ENCODE measurements around the gene FAM204A.
A peak's percentile ranks its signal among the peaks of the same experiment; 100 is the strongest.

Gene FAM204A

DNA sequence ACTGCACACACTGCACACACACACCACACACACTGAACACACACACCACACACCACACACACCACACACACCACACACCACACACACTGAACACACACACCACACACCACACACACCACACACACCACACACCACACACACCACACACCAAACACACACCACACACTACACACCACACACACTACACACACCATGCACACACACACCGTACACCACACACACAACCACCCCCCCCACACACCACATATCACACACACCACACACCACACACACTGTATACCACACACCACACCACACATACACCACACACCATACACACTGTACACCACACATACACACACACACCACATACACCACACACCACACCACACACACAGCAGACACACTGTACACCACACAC, 59.5 kb downstream of the FAM204A start:
- DNase-seq (ENCODE audit: low spot score) (no peak), FAIRE-seq (no peak)

DNA sequence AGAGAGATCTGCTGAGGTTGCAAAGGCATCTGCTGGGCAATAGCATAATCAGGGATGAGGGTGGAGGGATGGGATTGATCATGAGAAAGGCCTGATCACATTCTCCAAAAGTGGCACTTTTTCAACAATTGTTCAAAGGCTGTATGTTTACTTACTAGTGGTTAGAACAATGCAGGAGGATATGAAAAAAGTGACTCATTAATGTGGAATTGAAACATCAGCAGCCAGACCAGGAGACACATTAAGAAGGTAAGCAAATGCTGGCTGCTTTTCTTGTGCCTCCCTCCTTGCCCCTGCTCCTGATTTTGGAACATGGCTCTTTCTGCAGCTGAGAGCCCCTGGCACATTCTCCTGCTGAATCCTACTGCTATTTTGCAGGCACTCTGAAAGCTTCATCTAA, 63.5 kb downstream of the FAM204A start:
- no peak for DNase-seq (ENCODE audit: low spot score)
- FAIRE-seq = no peak

DNA sequence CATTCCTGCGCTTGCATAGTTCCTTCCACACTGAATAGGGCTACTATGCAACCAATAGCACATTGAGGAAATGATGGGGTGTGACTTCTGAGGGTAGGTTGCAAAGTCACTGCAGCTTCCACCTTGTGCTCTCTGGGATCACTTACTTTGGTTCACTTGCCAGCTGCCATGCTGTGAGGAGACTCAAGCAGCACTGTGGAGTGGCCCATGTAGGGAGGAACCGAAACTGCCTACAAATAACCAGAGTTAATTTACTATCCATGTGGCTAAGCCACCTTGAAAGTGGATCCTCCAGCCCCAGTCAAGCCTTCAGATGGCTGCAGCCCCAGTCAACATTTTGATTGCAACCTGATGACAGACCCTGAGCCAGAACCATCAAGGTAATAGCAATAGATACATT, 64.3 kb downstream of the FAM204A start:
- FAIRE-seq = no peak

DNA sequence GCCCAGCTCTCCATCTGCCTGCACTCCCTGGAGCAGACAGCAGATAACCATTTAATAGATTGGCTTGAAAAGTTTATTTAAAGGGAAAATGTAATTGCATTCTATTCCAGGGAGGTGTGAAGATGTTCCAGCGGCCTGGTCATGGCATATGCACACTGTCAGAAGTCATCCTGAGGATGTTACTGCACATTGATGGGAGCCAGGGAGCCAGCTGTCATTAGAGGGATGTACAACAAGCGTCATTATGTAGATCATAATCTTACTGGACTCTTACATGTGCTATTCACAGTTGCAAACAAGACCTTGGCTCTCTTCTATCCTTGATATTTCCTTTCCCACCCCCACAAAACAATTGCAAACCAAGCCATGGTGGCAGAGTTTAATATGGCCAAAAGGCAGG, 65.4 kb downstream of the FAM204A start:
- FAIRE-seq (no peak), DNase-seq (ENCODE audit: low spot score) (no peak)

More for the DNA sequence above, 64.3 kb downstream of the FAM204A start:
- DNase-seq (ENCODE audit: low spot score) = no peak

DNA sequence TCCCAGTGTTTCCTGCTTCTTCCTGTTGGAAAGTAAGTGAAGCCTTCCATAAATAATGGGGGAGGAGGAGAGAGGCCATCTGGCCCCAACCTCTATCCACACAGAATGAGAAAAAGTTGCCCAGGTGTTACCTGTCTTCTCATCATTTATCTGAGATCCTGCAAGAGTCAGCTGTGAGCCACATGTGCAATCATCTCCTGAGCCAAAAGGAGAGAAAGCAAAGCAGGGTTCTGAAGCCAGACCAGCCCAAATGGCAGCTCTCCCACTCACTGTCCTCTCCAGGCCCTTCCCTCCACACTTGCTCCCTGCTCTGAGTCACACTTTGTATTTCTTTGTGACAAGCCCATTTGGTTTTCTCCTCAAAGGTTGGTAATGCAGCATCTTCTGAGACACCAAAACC, 65.9 kb downstream of the FAM204A start:
- no peak for DNase-seq (ENCODE audit: low spot score)
- no peak for FAIRE-seq

DNA sequence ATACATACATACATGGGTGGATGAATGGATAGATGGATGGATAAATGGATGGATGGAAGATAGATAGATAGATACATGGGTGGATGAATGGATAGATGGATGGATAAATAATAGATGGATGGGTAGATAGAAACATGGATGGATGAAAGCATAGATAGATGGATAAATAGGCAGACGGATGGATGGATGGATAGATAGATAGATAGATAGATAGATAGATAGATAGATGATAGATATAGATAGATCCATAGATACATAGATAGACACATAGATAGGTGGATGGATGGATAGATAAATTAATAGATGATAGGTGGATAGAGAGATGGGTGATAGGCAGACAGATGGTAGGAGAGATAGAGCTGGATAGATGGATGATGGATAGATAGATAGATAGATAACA, 68.5 kb downstream of the FAM204A start:
- FAIRE-seq (no peak), DNase-seq (ENCODE audit: low spot score) (no peak)

DNA sequence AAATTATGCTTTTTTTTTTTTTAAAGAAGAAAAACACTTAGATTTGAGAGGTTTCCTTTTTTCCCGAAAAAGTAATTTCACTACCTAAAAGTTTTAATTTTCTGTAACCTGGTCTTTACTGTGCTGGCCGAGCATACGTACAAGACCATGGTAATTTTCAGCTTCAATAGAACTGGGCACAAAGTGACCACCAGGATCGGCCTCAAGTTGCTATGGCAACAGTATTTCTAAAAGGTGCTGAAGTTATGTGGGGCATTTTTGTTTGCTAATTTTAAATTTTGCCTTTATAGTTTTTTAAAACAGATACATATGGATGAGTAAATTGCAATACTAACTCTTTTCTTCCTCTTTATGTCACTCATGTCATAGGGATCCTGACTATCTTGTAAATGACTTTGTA, 69.4 kb downstream of the FAM204A start:
- no peak for FAIRE-seq
- DNase-seq (ENCODE audit: low spot score) = no peak

DNA sequence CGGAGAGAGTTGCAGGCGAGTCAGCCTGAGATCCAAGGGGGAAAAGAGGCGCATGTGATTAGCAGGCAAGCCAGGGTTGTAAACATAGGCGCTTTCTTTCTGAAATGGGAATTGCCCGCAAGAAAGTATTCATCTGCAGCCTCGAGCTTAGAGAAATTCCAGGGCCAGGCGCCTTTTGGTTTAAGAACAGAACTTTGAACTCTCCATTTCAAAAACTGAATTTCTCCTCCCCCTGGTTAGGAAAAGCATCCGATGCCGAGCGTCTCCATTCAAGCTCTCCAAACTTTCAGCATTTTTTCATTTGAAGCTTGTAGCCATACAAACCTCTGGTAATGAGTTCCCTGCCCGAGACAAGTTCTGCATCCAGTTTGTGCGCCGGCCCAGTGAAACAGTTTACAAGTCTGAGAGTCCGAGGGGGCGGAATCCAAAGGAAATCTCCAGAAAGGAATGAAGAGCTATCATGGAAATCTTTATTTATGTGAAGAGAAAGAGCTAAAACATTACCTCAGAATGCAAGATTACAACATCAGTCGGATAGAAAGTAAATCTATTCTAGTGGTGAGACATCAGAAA, 69.9 kb downstream of the FAM204A start:
- no peak for FAIRE-seq
- DNase-seq (ENCODE audit: low spot score) = no peak

DNA sequence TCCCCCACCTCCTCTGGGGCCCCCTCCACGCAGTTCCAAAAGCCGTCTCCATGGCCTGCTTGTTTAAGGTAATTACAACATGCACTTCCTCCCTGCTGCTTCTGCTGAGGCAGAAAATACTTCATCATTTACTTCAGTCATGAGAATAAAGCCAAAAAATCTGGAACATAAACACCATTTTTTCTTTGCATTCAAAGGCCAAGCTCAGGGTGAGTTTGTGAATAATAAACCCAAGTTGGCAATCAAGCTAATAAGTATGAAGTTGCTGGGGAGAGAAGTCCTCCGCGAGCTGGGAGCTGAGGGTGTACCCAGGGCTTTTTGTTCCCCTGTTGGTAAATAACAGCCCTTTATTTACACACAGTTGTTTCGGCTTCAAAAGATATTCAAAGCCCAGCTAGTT, 70.5 kb downstream of the FAM204A start:
- FAIRE-seq (no peak), DNase-seq (ENCODE audit: low spot score) (no peak)

DNA sequence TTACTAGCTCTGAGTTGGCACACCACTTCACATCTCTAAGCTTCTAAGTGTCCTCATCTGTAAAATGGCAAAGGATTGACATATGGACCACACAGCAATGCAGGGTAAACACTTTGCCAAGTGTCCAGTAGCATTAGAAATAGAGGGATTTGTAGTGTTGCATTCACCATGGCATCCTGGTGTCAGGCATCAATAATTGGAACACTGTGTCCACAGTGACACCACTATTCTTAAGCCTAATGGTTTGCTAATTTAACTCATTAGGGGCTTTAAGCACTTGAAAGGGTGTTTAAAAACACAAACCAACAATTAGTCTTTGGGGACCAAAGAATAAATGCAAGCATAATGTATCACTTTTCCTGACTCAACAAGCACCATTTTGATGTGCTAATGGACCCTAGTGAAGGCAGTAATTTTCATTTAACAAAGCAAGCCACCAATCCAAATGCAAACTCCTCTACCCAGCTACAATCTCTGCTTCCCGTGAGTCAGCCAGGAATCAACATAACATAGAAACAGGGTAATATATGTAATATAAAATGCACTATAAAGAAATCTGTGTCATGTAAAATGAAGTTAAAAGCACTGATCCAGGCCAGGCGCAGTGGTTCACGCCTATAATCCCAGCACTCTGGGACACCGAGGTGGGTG, 75.9 kb downstream of the FAM204A start:
- no peak for FAIRE-seq

DNA sequence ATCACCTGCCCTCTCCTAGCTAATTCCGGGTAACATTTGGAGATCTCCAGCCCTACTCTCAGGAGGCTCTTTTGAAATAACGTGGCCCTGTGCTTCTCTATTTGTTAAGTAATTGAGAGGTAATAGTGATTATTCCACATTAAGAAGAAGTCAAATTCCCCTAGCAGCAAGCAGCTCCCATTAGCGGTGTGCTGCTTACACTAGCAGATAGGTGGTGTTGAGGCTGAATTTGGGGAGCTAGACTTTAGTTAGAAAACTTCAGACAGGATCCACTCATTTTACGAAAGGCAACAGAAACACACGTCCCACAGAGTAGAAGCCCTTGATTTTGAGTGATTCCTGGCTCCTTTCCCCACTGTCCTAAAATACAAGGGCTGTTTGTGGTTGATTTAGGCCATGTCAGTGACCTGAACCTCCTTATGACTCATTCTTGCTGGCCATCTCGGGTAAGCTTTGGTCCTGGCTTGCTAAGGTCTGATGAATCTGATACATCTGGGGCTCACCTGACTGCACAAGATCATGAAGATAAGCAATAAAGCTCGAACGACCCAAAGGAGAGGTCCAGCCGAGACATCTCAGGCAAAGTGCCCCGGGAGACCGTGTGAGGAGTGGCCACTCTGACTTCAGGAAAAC, 77.2 kb downstream of the FAM204A start:
- FAIRE-seq = no peak
- DNase-seq (ENCODE audit: low spot score) = peak; percentile 5

More for the DNA sequence above, 75.9 kb downstream of the FAM204A start:
- DNase-seq (ENCODE audit: low spot score) = no peak

DNA sequence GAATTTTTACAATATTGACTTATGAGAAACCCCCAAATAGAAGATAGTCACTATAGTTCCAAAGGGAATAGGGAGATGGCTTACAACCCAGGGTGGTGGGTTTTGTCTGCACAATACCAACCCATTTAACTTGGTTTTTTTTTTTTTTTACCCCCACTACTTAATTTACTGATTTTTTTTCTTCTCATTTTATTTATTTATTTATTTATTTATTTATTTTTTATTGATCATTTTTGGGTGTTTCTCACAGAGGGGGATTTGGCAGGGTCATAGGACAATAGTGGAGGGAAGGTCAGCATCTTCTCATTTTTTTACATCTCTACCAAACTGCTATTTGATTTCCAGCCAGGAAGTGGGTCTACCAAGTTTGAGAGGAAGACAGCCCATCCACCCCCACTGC, 77.9 kb downstream of the FAM204A start:
- no peak for FAIRE-seq
- no peak for DNase-seq (ENCODE audit: low spot score)

DNA sequence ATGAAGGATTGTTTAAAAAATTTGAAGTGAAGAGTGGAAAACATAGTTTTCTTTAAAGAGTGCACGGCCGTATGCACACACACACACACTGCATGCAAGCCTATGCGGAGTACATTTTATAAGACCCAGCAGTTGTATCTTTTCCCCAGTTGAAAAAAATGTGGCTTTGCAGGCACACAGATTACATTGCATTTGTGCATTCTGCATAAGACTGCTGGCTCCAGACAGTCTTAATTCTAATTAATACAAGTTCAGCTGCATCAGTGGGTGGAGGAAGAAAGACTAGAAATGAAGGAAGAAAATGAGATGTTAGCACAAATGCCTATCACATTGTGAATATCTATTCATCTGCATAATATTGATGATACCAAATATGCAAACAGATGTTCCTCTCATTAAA, 79.6 kb downstream of the FAM204A start:
- FAIRE-seq (no peak), DNase-seq (ENCODE audit: low spot score) (no peak)

DNA sequence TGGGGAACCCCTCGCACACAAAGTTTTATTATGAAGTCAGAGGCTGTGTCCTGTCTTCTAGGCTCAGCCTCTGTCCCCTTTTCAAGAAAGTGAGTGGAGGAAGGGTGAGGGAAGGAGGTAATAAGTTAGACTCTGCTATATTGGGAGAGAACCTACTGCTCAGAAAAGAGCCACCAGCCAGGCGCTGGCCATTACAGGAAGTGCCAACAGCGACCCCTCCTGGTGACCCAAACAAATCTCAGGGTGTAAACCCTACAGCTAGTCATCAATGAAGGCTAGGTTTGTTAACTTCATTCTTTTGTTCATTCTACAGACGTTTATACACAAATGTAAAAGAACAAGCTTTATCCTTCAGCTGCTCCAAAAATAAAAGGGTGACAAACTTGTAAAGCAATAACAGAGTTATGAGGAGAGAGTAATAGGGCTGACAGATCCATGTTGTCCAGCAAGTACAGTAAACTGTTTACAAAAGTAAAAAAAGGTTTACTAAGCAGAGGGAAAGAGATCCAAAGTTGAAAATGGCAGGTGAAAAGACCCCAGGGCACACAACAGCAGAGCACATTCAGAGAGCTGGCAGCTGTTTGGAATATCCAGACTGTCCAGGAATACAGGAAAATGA, 82.7 kb downstream of the FAM204A start:
- no peak for DNase-seq (ENCODE audit: low spot score)
- no peak for FAIRE-seq

DNA sequence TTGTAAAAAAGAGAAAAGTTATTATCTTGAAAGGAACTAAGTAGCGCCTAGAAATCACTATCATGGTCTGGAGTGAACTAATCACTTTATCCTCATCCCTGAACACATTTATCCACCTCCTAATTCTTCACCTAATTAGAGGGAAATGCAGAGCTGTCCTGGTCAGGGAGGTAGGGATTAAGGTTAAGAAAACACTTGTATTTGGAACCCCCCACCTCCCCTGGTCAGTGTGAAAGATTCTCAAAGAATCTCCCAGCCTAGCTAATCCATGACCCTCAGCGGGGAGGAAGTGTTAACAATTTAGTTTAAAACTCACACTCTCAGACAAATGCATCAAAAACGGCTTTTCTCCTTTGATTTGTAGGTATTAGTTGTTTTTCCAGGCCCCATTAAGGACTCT, 83.8 kb downstream of the FAM204A start:
- FAIRE-seq (no peak), DNase-seq (ENCODE audit: low spot score) (no peak)

DNA sequence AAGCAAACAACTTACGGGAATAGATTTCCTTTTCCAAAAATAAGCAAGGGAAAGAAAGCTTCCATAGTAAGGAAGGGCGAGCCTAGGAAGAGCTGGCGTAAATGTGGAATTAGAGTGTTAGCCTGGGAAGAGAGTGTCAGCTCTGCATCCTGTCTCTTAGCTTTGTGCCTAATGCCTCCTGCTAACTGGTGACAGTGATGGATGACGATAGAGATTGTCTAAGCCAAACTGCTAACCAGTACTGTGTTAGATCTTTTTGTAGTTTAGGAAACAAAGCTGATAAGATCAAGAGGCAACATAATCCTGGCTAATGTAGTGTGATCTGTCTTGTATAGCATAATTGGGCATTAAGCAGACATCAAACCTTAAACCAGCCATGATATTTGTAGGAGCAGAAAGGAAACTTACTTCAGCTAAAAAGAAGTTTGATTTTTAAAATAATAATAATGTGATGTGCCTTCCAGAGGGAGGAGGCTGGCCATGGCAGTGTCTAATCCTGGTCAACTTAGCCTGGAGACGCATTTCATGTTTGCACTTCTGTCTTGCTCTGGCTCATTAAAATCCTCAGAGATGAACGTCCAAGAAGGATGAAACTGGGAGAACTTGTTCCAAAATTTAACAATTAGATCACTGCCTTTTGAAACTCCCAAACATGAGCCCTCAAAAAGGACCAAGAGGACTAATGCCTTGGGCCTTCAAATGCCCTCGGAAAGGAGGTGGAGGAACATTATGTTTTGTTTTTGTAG, 85.1 kb downstream of the FAM204A start:
- DNase-seq (ENCODE audit: low spot score) (no peak), FAIRE-seq (no peak)

DNA sequence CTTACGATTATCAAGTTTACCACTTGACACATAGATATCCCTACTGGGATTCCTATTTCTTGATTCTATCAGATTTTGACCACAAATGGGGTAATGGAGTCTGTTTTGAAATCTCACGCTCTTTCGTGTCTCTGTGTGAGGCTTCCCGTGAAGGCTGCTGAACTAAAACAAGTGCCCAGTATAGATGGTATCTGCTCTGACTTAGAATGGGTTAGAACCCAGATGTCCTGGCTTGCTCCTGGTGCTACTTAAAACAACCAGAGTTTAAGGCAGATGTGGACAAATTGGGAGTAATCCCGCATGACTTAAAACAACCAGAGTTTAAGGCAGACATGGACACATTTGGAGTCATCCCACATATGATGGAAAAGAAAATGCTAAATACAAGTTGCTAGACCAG, 85.9 kb downstream of the FAM204A start:
- FAIRE-seq = no peak
- no peak for DNase-seq (ENCODE audit: low spot score)

DNA sequence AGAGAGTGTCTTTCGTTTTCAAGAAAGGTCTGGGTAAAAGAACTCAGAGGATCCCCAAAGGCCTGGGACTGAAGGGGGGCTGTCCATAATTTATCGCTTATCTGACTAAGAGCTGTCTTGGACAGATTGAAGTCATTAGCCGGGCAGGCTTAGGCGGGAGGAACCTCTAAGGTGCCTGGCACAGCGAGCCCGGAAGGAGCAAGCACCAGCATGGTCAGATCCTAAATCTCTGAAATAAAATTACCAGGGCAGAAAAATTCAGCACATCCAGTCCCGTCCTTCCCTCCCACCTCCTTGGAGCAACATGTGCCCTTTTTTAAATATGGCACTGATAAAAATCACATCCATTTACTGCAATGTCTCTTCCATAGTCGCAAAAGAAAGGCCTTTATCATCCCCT, 86.8 kb downstream of the FAM204A start:
- DNase-seq (ENCODE audit: low spot score) (no peak), FAIRE-seq (no peak)

DNA sequence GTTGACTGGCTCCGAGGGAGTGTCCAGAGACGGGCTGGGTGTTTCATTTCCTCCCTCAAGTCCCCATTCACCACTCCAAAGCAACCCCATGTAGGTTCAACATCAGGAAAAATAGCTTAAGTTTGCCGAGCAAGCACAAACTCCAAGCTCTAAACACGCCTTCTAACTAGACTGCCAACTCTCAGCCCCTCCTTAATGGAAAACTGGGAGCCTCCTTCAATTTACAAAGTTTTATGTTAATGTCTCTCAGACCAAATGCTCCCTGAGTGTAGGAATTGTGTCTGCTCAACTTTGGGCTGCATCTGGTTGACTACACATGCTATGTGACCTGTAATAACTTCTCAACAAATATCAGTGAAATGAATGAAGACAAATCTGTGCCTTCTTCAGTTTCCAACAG, 87.5 kb downstream of the FAM204A start:
- no peak for FAIRE-seq

DNA sequence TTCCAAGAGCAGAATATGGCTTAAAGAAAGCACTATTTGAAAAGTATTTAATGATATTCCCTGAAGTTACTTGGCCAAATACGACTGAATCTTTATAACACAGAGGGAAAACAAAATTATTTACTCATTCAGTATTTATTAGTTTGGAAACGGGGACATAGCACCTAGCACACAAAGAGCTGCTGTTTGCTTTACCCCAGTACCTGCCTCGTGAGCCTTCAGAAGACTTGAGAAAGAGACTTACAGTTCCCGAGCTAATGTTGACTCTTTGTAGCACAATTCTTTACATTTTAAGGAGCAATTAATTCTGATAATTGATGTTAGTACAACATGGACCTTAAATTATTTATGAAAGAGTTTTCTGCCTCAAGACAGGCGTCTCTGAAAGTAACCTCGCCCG, 88.7 kb downstream of the FAM204A start:
- no peak for FAIRE-seq

More for the DNA sequence above, 87.5 kb downstream of the FAM204A start:
- no peak for DNase-seq (ENCODE audit: low spot score)

DNA sequence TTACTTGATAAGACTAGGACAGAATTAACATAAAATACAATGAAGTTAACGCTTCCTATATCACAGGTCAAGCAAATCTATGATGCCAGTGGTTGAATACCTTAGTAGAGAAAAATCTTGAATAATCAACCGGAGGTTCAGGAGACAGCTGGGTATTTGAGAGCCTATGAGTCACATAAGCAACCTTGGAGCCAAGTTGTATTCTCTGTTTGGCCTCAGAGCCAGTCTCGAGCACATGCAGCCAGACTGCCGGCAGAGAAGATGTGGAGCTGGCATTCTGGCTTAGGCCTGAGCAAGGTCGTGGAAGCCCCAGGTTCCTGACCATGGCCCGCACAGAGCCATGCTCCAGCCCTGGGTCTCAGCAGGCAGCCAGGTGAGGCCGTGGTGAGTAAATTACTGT, 90.3 kb downstream of the FAM204A start:
- FAIRE-seq (no peak), DNase-seq (ENCODE audit: low spot score) (no peak)

More for the DNA sequence above, 88.7 kb downstream of the FAM204A start:
- no peak for DNase-seq (ENCODE audit: low spot score)

DNA sequence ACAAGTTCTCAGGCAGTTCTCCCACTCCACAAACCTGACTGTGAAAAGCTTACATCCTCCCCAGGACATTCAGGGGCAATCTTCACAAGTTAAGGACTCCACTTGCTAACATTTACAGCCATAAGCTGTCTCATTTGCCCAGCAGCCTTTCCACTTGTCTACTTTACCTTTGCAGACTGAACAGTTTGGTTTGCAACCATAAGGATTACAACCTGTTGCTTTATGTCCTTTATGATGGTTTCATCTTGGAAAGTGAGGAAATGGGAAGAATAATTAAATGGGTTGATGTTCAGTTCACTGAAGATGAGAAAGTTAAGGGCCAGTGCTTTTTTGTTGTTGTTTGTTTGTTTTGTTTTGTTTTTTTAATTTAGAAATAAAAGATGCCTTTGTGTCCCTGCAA, 92.4 kb downstream of the FAM204A start:
- DNase-seq (ENCODE audit: low spot score) (no peak), FAIRE-seq (no peak)
